H9 (cell line): ENCODE data around the gene SV2C. TPM values are rescaled to one million over a fixed set of nuclear protein-coding genes. Genes with fewer than 3 reads are reported as not detected.

Experiments used
- DNase-seq: peaks from one replicate; pipeline ENCODE4 v3.0.0-alpha.2; 2017
- H2AFZ ChIP-seq: one replicate; pipeline ENCODE4 v1.6.1; 2013; ENCODE audit warnings: mild to moderate bottlenecking, low read length, control low read depth, moderate library complexity
- H2AK5ac ChIP-seq: 2 replicates; pipeline ENCODE4 v1.6.1; 2013; ENCODE audit warnings: low read length, control low read depth, mixed read lengths; ENCODE audit not compliant: insufficient read length
- H2BK120ac ChIP-seq: one replicate; pipeline ENCODE4 v1.6.1; 2013; ENCODE audit warnings: low read depth, mild to moderate bottlenecking, low read length, control low read depth, inconsistent platforms; ENCODE audit not compliant: poor library complexity, severe bottlenecking
- H2BK12ac ChIP-seq: 2 replicates; pipeline ENCODE4 v1.6.1; 2013; ENCODE audit warnings: low read length, control low read depth, mixed read lengths, low read depth; ENCODE audit not compliant: insufficient read length
- H2BK15ac ChIP-seq: 2 replicates; pipeline ENCODE4 v1.6.1; 2013; ENCODE audit warnings: low read depth, low read length, control low read depth
- H2BK20ac ChIP-seq: one replicate; pipeline ENCODE4 v1.6.1; 2013; ENCODE audit warnings: low read depth, mild to moderate bottlenecking, low read length, control low read depth, inconsistent platforms; ENCODE audit not compliant: poor library complexity, severe bottlenecking
- H2BK5ac ChIP-seq: 2 replicates; pipeline ENCODE4 v1.6.1; 2013; ENCODE audit warnings: low read length, control low read depth, mixed read lengths; ENCODE audit not compliant: insufficient read length
- H3K14ac ChIP-seq: 2 replicates; pipeline ENCODE4 v1.6.1; 2013; ENCODE audit warnings: low read length, control low read depth; ENCODE audit not compliant: insufficient read depth
- H3K18ac ChIP-seq: 2 replicates; pipeline ENCODE4 v1.6.1; 2013; ENCODE audit warnings: low read depth, mild to moderate bottlenecking, mixed read lengths, low read length, control low read depth; ENCODE audit not compliant: insufficient read length
- H3K23ac ChIP-seq: 2 replicates; pipeline ENCODE4 v1.6.1; 2013; ENCODE audit warnings: low read length, control low read depth, mixed read lengths, low read depth; ENCODE audit not compliant: insufficient read length
- H3K23me2 ChIP-seq: 2 replicates; pipeline ENCODE4 v1.6.1; 2013; ENCODE audit warnings: low read depth, mild to moderate bottlenecking, mixed read lengths, low read length, control low read depth; ENCODE audit not compliant: insufficient read length, poor library complexity, severe bottlenecking
- H3K27ac ChIP-seq: 2 replicates; pipeline ENCODE4 v1.5.1; 2013; ENCODE audit warnings: low read length, control low read depth, mixed read lengths, low read depth; ENCODE audit not compliant: insufficient read length
- H3K27me3 ChIP-seq: 2 replicates; pipeline ENCODE4 v1.6.1; 2013; ENCODE audit warnings: low read length, control low read depth, inconsistent platforms; ENCODE audit not compliant: insufficient read depth
- H3K4ac ChIP-seq: 2 replicates; pipeline ENCODE4 v1.6.1; 2013; ENCODE audit warnings: low read depth, mild to moderate bottlenecking, control low read depth, inconsistent platforms, low read length, moderate library complexity
- H3K4me1 ChIP-seq: 2 replicates; pipeline ENCODE4 v1.6.1; 2013; ENCODE audit warnings: low read length, control low read depth, inconsistent platforms; ENCODE audit not compliant: insufficient read depth
- H3K4me2 ChIP-seq: 2 replicates; pipeline ENCODE4 v1.6.1; 2013; ENCODE audit warnings: low read length, control low read depth, mixed read lengths; ENCODE audit not compliant: insufficient read length, insufficient read depth
- H3K56ac ChIP-seq: 2 replicates; pipeline ENCODE4 v1.6.1; 2013; ENCODE audit warnings: low read depth, mild to moderate bottlenecking, mixed read lengths, low read length, control low read depth; ENCODE audit not compliant: insufficient read length
- H3K79me1 ChIP-seq: 2 replicates; pipeline ENCODE4 v1.6.1; 2013; ENCODE audit warnings: low read depth, mild to moderate bottlenecking, moderate library complexity, low read length, control low read depth, inconsistent platforms; ENCODE audit not compliant: insufficient read depth, poor library complexity, severe bottlenecking
- H3K79me2 ChIP-seq: 2 replicates; pipeline ENCODE4 v1.6.1; 2013; ENCODE audit warnings: low read length, control low read depth, inconsistent platforms; ENCODE audit not compliant: insufficient read depth
- H3K9ac ChIP-seq: 2 replicates; pipeline ENCODE4 v1.6.1; 2013; ENCODE audit warnings: low read length, control low read depth, mixed read lengths; ENCODE audit not compliant: insufficient read length; ENCODE audit errors: extremely low read depth
- H3K9me3 ChIP-seq: one replicate; pipeline ENCODE4 v1.6.1; 2013; ENCODE audit warnings: low read depth, low read length, inconsistent platforms; ENCODE audit not compliant: control insufficient read depth
- H3T11ph ChIP-seq: one replicate; pipeline ENCODE4 v1.6.1; 2013; ENCODE audit warnings: mild to moderate bottlenecking, low read length, control low read depth, inconsistent platforms
- H4K20me1 ChIP-seq: one replicate; pipeline ENCODE4 v1.6.1; 2013; ENCODE audit not compliant: control insufficient read depth, insufficient read length, insufficient read depth
- H4K5ac ChIP-seq: 2 replicates; pipeline ENCODE4 v1.6.1; 2013; ENCODE audit warnings: low read depth, mild to moderate bottlenecking, mixed read lengths, low read length, control low read depth; ENCODE audit not compliant: insufficient read length
- H4K8ac ChIP-seq: replicated peaks from 2 replicates; pipeline ENCODE4 v1.6.1; 2013; ENCODE audit warnings: low read length, control low read depth, mixed read lengths, low read depth; ENCODE audit not compliant: insufficient read length
- H4K91ac ChIP-seq: 2 replicates; pipeline ENCODE4 v1.6.1; 2013; ENCODE audit warnings: low read depth, mild to moderate bottlenecking, moderate library complexity, mixed read lengths, low read length, control low read depth; ENCODE audit not compliant: insufficient read length
- H3K27ac Mint-ChIP-seq, 3 experiments: 2 replicates in 2 of 3; 3 replicates in 1 of 3; pipeline ENCODE4 v1.8.0; 2020 to 2021; ENCODE audit warnings: mixed read lengths in 3 of 3, mild to moderate bottlenecking in 1 of 3, moderate library complexity in 1 of 3
- H3K27me3 Mint-ChIP-seq: 2 replicates; pipeline ENCODE4 v1.8.0; 2021; ENCODE audit warnings: low read depth, mild to moderate bottlenecking, moderate library complexity, mixed read lengths
- H3K36me3 Mint-ChIP-seq, 3 experiments: 2 replicates in 2 of 3; 3 replicates in 1 of 3; pipeline ENCODE4 v1.8.0; 2020 to 2021; ENCODE audit warnings: low read depth in 3 of 3, mixed read lengths in 3 of 3; ENCODE audit not compliant: insufficient read depth in 1 of 3
- H3K4me1 Mint-ChIP-seq, 2 experiments: 2 replicates each; pipeline ENCODE4 v1.8.0; 2020; ENCODE audit warnings: mixed read lengths in 2 of 2
- H3K4me3 Mint-ChIP-seq, 2 experiments: 2 replicates in 1 of 2; 3 replicates in 1 of 2; pipeline ENCODE4 v1.8.0; 2020 to 2021; ENCODE audit warnings: mild to moderate bottlenecking in 2 of 2, mixed read lengths in 2 of 2, moderate library complexity in 1 of 2
- H3K9me3 Mint-ChIP-seq, 2 experiments: 2 replicates in 1 of 2; 3 replicates in 1 of 2; pipeline ENCODE4 v1.8.0; 2020; ENCODE audit warnings: mild to moderate bottlenecking in 2 of 2, mixed read lengths in 2 of 2, moderate library complexity in 1 of 2
- WGBS: extraction: QIAGEN DNeasy Blood & Tissue Kit; methylation state at CpG from one replicate; pipeline ENCODE4 v1.1.7; 2013; ENCODE audit warnings: missing lambda C conversion rate, low lambda C conversion rate, mixed read lengths; ENCODE audit not compliant: insufficient read length; ENCODE audit errors: extremely low coverage; 5-methylcytosine and 5-hydroxymethylcytosine counted together
- total RNA-seq: library from RNA; stranded (reverse); gene quantifications from 2 replicates; pipeline ENCODE4 v1.2.1, GENCODE V29; 2021
- TF ChIP-seq, protein P1 (sequence below): fragments of 200-600 bp; sonication (generic); conservative IDR thresholded peaks from 3 replicates; pipeline ENCODE4 v1.8.0; 2021; ENCODE audit warnings: antibody characterized with exemption, mild to moderate bottlenecking

Gene SV2C
- total RNA-seq, 1 experiment from 2014 or later: 0.09 TPM

GRCh38 chr5:76194340-76194739 lies 111.2 kb downstream of the SV2C start:
- Histone ChIP-seq H3K9me3 (no peaks in the 10 kb centered on the region), H2AK5ac (no peak overlapping the region), H4K20me1 (no peaks in the 10 kb centered on the region), H2BK120ac (no peak overlapping the region), H3K27ac (peak overlapping the region; percentile 23), H3K23me2 (no peaks in the 10 kb centered on the region), H3K79me1 (no peaks in the 10 kb centered on the region), H3T11ph (no peak overlapping the region), H2AFZ (no peak overlapping the region), H4K8ac (no peak overlapping the region), H4K5ac (no peak overlapping the region), H3K4ac (no peak overlapping the region), H3K14ac (no peak overlapping the region), H3K56ac (no peak overlapping the region), H3K23ac (no peak overlapping the region), H2BK20ac (no peak overlapping the region), H3K27me3 (no peaks in the 10 kb centered on the region), H4K91ac (no peak overlapping the region), H2BK15ac (no peak overlapping the region), H3K18ac (no peak overlapping the region), H3K4me1 (peaks cover 18% of the 10 kb centered on the region; the same call in 1 of the 2 replicates), H3K79me2 (no peaks in the 10 kb centered on the region), H3K4me2 (no peak overlapping the region), H2BK5ac (no peak overlapping the region), H3K9ac (no peak overlapping the region), H2BK12ac (no peak overlapping the region)
- TF ChIP-seq, protein P1, sequence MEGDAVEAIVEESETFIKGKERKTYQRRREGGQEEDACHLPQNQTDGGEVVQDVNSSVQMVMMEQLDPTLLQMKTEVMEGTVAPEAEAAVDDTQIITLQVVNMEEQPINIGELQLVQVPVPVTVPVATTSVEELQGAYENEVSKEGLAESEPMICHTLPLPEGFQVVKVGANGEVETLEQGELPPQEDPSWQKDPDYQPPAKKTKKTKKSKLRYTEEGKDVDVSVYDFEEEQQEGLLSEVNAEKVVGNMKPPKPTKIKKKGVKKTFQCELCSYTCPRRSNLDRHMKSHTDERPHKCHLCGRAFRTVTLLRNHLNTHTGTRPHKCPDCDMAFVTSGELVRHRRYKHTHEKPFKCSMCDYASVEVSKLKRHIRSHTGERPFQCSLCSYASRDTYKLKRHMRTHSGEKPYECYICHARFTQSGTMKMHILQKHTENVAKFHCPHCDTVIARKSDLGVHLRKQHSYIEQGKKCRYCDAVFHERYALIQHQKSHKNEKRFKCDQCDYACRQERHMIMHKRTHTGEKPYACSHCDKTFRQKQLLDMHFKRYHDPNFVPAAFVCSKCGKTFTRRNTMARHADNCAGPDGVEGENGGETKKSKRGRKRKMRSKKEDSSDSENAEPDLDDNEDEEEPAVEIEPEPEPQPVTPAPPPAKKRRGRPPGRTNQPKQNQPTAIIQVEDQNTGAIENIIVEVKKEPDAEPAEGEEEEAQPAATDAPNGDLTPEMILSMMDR: no peak
- Mint-ChIP-seq H3K4me1 (peaks cover 51 to 52% of the 10 kb centered on the region in 2 experiments), H3K9me3 (no peaks in the 10 kb centered on the region), H3K27me3 (no peaks in the 10 kb centered on the region; the same call in 1 of the 2 replicates), H3K4me3 (no peak overlapping the region), H3K27ac (no peak overlapping the region), H3K36me3 (no peaks in the 10 kb centered on the region)
- WGBS: no CpG with 5 or more reads among the region's 3 CpGs
- DNase-seq: no peak
